ENCODE results near the gene EEIG1.
A peak's percentile ranks its signal among the peaks of the same experiment; 100 is the strongest.
"Not testable (repeated sequence)": the region's sequence is repeated elsewhere in the genome, so short reads cannot be mapped to it uniquely, and the experiment has no call there.

The EEIG1 gene

DNA sequence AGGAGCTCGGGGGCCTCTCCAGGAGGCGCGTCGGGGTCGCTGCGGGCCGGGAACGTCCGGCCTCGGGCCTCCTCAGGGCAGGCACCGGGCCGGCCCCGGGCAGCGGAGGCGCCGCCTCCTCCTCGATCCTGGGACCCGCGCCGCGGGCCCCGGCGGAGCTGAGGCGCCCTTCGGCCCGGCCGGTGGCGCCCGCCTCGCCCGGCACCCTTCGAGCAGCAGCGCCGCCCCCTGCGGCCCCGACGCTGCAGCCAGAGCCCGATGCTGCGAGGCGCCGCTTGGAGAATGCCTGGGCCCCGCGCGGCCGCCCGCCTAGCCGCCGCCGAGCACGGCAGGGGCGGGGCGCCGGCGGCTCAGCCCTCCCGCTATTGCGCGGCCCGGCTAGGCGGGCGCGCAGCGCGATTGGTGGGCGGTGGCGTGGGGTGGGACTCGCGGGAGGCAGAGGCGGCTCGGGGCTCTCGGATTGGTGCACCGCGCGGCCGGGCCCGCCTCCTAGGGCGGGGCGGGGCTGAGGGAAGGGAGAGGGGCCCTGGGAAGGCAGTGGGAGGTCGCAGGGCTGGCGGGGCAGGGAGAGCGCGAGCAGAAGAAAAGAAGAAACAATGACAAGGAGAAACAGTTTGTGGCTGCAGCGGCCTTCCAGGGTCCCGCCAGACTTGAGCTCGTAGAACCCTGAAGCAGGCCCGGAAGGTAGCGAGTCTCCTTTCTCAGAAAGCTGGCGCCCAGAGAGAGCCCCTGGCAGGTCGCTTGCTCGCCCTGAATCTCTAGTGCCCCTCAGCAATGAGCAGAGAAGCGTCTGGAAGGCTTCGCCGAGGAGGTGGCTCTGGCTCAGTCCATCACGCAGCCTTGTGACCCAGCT is at the start of gene EEIG1:
EEIG1 (minus strand) TSS at position 284 of the 853 bp plus-strand sequence. CDS start 852 bp downstream, outside the sequence.
- peak; percentile 92 for DNase-seq

DNA sequence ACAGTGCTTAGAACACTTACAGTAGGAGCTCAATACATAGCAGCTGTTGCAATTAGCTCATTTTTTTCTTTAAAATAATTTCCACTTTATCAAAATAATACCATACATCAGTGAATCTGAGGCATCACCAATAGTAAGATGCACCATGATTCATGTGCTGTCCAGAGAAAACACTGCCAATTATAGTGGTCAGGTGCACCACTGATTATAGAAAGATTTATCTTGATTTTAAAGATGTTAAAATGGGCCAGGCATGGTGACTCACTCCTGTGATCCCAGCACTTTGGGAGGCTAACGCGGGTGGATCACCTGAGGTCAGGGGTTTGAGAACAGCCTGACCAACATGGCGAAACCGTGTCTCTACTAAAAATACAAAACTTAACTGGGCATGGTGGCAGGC is 46.9 kb upstream of the EEIG1 start:
- DNase-seq, result no peak

DNA sequence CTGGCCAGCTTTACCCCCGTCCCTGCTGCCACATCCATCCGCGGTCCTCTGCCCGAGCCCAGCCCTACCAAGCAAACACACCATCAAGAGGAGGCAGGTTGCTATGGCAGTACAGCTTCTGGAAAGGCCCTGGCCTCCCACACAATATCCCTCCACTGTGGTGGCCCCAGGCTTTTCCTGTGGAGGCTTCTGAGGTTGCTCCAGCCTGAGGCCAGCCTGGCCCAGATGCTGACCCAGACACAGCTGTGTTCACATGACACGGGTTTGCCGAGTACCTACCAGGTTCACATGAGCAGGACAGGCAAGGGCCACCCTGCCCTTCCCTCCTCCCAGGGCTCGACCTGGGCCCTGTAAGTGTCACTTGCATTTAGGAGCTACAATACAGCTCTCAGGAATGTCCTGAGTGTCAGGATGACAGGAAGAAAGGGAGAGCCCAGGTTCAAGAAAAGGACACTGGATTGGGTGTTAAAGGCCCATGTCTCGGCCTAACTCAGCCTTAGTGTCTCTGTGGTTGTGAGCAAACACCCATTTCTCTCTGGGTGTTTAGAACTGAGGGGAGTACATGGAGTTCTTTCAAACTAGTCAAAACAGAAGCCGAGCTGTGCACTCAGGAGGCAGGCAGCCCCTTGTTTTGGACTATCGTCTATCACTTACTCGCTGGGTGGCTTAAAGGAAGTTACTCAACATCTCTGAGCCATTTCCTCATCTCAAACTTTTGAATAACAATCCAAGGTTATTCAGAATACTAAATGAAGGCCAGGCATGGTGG is 46.2 kb upstream of the EEIG1 start:
- no peak for DNase-seq

DNA sequence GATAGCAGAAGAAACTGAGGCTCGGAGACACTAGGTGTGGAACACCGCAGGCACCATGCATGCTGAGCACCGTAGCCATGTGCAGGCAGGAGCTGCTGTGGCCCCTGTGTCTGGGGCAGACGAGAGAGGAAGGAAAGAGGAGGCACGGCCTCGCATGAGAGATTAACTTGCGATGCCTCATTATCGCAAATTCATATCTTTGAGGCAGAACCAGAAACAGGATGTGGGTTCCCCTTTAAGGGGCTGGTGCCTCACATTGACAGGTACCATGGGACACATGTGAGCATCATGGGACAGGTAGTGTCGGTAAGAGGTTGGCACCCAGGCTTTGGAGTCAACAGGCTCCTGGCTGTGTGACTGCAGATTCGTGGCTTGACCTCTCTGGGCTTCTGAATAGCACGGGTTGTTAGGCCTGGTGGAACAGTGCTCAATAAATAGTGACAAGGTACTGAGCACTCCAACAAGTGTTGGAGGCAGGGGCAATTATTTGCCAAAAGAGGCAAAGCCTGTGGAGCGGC is 45.5 kb upstream of the EEIG1 start:
- no peak for DNase-seq

DNA sequence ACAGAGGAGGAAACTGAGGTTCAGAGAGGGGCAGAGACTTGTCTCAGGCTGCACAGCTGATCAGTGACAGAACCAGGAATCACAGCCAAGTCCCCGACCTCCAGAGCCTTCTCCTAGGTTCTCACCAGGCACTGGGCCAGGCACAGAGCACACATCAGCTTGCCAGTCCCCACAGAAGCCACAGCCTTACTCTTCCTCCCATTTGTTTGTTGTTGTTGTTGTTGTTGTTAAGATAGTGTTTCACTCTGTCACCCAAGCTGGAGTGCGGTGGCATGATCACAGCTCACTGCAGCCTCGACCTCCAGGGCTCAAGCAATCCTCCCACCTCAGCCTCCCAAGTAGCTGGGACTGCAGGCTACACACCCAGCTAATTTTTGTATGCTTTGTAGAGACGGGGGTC is 44.9 kb upstream of the EEIG1 start:
- no peak for DNase-seq

DNA sequence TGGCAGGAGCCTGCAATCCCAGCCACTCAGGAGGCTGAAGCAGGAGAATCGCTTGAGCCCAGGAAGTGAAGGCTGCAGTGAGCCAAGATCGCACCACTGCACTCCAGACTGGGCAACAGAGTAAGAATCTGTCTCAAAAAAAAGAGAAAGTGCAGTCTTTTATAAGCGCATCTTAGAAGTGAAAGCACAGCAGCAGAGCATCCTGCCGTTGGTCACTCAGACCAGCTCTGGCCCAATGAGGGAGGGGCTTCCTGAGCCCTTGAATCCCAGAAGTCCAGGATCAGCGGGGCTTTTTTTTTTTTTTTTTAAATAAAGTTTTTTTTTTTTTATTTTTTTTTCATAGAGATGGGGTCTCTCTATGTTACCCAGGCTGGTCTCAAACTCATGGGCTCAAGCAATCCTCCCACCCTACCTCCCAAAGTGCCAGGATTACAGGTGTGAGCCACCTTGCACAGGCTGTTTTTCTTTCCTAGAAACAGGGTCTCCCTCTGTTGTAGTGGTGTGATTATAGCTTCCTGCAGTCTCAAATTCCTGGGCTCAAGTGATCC is 44.0 kb upstream of the EEIG1 start:
- DNase-seq, result no peak

DNA sequence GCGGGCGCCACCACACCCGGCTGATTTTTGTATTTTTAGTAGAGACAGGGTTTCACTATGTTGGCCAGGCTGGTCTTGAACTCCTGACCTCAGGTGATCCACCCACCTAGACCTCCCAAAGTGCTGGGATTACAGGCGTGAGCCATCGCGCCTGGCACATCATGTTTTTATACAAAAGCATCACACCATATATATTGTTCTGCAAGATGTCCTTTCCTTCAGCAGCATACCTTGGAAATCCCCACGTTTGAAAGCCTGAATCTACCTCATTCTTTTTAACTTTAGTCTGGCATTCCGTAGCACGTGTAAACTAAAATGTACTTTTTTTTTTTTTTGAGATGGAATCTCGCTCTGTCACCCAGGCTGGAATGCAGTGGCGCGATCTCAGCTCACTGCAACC is 42.9 kb upstream of the EEIG1 start:
- not testable (repeated sequence) for DNase-seq

DNA sequence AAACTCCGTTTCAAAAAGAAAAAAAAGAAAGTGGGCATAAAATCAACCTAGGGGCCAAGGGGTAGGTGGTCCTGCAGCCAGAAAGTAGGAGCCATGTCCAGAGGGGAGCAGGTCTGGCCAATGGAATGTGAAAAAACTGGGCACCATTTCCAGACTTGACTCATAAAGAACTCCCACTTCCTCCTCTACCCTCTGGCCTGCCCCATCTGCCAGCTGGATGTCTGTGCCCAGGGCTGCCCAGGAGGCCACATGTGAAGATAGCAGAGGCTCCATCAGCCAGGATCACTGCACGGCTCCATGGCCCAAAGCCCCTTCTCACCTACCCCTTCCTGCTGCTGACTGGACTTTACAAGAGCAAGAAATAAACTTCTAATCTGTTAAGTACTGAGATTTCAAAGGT is 42.1 kb upstream of the EEIG1 start:
- DNase-seq, result peak; percentile 43

DNA sequence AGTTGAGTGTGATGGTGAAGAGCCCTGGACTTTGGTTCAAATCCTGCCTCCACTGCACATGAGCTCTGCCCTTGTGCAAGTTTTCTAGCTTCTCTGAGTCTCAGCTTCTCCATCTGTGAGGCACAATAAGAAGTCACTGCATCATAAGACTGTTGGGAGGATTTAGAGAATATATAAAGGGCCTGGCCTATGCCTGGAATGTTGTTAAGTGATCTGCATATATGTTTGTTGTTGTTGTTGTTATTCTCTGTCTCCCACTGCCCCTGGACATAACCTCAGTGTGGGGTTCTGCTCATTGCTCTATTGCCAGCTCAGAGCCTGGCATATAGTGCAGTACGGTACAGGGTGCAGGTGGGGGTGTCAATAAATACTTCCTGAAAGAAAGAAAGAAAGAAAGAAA is 40.3 kb upstream of the EEIG1 start:
- no peak for DNase-seq

DNA sequence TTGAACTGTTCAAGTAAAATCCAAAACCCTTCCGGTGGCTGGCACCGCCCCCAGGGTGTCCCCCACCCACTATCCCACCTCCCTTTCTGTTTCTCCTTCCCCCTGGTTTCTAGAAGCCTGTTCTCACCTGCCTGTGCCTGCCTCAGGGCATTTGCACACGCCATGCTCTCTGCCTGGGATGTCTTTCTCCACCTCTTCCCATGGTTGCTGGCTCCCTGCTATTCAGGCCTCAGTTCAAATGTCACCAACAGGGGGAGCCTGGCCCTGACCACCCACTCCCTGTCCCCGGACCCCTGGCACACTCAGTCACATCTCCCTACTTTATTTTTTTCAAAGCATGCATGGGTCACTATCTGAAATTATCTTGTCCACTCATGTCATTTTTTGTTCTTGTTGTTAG is 39.9 kb upstream of the EEIG1 start:
- DNase-seq, result no peak

DNA sequence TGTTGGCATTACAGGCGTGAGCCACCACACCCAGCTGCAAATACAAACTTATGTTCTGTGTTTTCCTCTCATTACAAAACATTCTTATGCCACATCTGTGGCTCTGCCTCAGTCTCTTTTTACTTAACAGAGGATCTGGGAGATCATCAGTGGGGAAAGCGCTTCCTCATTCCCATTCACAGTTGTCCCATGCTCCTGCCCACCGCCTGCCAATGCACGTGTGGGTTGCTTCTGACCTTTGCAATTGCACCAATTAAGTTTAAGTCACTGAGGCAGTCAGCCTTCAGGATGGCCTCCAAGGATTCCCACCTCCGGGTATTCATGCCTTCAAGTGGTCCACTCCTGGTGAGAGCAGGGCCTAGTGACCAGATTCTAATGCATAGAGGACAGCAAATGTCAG is 34.9 kb upstream of the EEIG1 start:
- DNase-seq, result no peak

DNA sequence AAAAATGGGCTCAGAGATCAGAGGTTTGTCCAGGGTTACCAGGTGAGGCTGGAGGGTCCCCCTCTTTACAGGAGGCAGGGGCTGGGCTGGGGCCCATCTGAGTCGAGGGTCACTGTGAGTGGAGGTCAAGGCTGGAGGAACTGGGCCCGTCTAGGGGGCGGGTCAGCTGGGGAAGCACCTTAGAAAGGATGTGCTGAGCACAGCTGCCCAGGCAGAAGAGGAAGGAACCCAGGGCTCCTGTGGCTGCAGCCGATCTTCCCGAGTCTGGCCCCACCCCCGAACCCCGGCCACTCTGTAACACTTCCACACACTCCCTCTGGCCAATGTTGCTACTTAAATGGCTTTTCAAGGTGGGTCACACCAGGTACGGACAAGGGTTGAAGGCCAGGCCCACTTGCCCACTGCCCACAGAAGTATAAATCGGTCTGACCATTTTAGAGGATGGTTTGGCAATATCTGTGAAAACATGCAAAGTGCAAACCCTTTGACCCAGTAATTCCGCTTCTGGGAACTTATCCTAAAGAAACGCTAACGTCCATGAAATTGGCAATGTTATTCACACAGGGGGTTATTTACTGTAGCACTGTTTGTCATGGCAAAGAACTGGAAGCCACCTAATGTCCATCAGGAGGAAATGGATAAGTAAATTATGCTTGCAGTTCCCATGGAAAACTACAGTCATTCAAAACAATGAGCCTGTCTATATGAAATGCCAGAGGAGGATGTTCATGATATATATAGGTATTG is 30.5 kb upstream of the EEIG1 start:
- no peak for DNase-seq

DNA sequence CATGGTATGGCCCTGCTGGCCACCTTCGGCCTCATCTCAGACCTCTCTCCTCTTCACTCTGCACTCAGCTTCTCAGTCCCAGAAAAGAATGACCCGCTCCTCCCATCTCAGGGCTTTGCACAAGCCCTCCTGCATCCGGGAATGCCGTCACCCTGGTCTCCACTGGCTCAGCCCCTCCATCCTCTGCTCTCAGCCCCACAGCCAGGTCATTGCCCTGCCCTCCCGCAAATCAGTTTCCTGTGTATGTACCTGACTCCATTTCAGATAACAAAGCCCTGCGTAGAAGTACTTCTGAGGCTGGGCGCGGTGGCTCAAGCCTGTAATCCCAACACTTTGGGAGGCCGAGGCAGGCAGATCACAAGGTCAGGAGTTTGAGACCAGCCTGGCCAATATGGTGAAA is 28.9 kb upstream of the EEIG1 start:
- DNase-seq, result no peak

DNA sequence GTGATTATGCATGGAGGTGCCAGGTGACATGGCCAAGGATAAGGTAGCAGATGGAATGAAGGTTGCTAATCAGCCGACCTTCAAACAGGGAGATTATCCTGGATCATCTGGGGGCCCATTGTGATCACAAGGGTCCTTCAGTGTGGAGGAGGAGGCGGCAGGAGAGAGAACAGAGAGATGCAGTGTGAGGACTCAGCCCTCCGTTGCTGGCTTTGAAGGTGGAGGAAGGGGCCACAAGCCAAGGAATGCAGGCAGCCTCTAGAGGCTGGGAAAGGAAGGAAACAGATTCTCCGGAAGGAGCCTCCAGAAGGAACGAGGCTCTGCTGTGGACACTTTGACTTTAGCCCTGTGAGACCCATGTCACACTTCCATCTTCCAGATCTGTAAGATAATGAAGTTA is 27.4 kb upstream of the EEIG1 start:
- DNase-seq, result no peak

DNA sequence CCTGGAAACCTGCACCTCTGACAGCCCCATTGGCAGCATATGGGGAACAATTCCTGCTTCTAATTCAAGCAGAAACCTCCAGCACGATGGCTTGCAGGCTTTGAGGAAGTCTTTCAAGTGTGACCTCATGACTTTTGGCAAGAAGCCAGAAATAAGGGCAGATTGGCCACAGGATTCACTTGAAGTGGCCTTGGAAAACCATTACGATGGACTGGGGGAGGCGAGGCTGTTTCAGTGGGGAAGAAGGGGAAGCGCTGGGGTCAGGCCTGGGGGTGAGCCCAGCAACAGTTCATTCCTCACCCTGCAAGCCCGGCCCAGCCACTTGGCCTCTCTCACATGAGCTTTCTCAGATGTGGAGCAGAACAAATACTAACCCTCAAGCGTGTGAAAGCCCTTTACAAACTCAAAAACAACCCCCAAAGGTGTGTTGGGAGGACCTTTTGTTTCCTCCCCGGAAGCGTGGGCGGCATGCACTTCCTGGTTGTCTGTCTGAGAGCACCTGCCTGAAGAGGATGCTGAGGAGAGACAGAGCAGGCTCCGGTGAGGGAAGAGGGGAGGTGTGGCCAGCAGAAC is 26.9 kb upstream of the EEIG1 start:
- DNase-seq, result peak; percentile 52

DNA sequence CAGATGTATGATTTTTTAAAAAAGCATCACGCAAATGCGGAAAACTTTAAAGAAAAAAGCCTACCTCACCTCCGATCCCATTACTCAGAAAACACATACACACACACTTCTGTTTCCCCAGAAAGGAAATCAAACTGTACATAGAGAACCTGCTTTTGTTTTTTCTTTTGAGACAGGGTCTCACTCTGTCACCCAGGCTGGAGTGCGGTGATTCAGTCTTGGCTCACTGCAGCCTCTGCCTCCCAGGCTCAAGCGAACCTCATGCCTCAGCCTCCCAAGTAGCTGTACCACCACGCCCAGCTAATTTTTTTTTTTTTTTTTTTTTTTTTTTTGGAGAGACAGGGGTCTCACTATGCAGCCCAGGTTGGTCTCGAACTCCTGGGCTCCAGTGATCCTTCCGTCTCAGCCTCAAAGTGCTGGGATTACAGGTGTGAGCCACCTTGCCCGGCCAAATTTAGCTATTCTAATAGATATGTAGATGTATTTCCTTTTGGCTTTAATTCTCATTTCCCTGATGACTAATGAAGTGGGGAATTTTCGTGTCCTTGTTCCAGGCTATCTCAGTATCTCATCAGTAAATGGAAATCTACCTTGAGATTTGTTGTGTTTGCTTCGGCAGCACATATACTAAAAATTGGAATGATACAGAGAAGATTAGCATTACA is 25.7 kb upstream of the EEIG1 start:
- peak; percentile 47 for DNase-seq

DNA sequence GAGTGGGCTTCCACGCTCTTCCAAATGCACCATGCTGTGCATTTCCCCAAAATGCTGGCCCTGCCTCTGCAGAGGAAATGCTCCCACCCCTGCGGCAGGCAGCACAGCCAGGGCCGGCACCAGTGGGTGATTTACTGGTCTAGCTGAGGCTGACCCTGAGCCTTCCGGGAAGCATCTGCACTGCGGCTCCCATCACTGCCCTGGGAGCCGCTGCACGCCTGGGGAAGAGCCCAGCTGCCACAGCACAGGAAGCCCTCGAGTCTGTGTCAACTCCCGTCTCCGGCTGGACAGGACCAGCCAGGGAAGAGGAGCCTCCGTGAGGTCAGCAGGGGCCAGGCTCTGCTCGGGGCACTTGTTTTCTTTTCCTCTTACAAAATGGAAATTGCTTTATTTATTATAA is 25.1 kb upstream of the EEIG1 start:
- DNase-seq, result peak; percentile 26

DNA sequence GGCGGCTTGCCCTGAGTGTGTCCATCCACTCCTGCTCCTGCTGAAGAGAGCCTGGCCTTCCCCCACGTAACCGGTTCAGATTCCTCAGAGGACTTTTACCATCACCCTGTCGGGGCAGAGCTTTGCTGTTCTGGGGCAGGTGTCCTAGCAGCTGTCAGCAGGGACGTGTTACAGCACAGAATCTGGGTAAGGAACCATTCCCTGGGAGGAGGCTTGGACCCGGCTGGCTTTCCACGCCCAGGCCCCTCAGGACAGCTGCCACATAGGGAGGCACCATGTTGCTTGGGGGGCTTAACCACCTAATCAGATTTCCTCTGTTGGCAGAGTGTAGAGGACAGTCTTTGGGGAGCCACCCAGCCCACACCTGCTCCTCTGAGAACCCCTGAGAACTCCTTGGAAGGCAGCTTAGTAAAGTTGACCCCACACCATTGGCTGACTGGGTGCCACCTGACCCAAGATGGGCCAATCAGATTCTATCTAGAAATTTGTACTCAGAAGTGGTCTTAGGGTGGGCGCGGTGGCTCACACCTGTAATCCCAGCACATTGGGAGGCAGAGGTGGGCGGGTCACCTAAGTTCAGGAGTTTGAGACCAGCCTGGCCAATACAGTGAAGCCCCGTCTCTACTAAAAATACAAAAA is 23.3 kb upstream of the EEIG1 start:
- DNase-seq, result no peak

DNA sequence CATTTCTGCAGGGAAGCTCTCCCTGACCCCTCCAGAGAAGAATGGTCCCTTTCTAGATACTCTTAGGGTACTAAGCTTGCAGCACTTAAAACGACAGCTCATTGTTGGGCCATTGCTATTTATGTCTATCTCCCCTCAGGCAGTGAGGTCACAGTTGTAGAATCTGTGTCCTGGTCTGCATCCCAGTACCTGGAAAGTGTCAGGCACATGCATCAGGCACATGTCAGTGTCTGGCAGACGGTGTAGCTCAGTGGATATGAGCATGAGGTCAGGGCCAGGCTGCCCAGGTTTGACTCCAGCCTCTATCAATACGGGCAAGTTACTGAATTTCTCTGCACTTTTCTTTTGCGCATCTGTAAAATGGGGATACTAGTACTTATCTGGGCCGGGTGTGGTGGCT is 22.2 kb upstream of the EEIG1 start:
- no peak for DNase-seq

DNA sequence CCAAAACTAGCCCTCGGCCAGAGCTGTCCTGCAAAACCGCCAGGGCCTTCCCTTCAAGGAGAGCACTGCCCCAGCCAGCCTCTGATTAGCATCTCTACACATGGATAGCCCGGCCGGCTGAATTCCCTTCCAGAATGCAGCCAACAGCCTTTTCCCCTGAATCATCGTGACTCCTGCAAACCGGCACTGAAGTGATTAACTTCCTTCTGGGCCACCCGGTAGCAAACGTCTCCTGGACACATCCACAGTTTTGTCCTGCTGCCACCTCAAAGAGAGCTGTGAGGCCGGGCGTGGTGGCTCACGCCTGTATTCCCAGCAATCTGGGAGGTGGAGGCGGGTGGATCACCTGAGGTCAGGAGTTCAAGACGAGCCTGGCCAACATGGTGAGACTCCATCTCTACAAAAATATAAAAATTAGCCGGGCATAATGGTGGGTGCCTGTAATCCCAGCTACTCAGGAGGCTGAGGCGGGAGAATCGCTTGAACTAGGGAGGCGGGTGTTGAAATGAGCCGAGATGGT is 21.1 kb upstream of the EEIG1 start:
- peak; percentile 93 for DNase-seq

DNA sequence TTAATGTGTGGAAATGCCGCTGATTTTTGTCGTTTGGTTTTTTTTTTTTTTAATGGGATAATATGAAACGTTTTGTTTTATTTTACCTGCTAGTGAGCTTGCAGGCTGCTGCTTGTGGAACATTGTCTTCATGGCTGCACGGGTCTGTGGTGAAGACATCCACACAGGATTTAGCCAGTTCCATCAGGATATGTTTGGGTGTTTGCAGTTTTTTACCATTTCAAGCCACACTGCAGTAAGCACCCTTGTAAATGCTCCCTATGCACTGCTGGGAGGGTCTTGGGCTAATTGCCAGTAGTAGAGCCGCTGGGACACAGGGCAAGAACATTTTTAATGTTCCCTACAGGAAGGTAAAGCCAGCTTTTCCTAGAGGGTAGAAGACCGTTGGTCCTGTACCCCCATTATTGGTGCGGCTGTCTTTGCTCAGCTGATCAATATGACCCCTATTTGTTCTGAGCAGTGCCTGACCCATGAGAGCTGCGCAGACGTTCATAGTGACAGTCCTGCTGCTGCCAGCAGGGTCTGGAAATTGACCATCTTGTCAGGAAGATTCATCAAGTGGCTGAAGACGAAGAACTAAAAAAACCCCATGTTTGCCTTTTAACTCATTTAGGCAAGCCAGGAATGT is 20.5 kb upstream of the EEIG1 start:
- no peak for DNase-seq
